ENCODE results near the gene CETP. TPM values are rescaled to one million over a fixed set of nuclear protein-coding genes. Genes with fewer than 3 reads are reported as not detected.
A peak's percentile ranks its signal among the peaks of the same experiment; 100 is the strongest.

Gene CETP
- total and polyA plus RNA-seq, 2 of the 13 experiments (the other 11 are each of a cell fraction or from before 2014, with no cell fraction given), result 0.31 to 9.8 TPM

DNA sequence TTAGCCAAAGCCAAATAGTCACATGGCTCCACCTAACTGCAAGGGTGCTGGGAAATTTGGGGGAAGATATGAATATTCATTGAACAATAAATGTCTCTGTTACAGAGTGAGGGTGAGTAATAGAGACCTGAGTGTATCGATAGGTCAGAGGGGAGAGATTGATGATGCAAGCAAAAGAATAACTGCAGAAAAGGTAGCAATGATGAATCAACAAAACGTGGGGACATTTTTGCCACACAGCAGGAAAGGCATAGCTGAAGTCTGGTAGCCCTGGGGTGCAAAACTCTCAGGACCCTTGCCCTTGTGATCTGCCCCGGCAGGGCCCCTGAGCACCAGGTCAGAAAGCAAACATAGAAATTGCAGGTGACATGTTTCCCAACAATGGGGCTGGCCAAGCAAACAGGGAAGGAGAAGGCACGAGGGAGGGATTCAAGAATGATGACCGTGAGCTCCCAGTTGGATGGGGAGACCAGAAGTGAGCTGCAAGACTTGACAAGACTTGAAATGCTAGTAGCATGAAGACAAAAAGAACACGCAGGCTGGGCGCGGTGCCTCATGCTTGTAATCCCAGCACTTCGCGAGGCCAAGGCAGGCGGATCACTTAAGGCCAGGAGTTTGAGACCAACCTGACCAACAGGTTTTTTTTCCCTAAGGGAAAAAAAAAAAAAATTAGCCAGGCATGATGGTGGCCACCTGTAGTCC lies 42.5 kb upstream of the CETP start (continued):
- TF ChIP-seq, protein P1, sequence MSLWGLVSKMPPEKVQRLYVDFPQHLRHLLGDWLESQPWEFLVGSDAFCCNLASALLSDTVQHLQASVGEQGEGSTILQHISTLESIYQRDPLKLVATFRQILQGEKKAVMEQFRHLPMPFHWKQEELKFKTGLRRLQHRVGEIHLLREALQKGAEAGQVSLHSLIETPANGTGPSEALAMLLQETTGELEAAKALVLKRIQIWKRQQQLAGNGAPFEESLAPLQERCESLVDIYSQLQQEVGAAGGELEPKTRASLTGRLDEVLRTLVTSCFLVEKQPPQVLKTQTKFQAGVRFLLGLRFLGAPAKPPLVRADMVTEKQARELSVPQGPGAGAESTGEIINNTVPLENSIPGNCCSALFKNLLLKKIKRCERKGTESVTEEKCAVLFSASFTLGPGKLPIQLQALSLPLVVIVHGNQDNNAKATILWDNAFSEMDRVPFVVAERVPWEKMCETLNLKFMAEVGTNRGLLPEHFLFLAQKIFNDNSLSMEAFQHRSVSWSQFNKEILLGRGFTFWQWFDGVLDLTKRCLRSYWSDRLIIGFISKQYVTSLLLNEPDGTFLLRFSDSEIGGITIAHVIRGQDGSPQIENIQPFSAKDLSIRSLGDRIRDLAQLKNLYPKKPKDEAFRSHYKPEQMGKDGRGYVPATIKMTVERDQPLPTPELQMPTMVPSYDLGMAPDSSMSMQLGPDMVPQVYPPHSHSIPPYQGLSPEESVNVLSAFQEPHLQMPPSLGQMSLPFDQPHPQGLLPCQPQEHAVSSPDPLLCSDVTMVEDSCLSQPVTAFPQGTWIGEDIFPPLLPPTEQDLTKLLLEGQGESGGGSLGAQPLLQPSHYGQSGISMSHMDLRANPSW (CRISPR knock-in tag; IDR thresholded peaks at IDR 0.05; ENCODE audit: borderline replicate concordance), result peak; percentile 76; the same call in 1 of the 2 replicates
- TF ChIP-seq ZNF263 (CRISPR knock-in tag; IDR thresholded peaks at IDR 0.05) (peak; percentile 52; the same call in 1 of the 2 replicates), EZH2 (conservative IDR thresholded peaks at IDR 0.05; ENCODE audit: low read depth, low read length) (no peak), DMAP1 (CRISPR knock-in tag; IDR thresholded peaks at IDR 0.05) (peak; percentile 76; the same call in 1 of the 2 replicates), ZNF678 (CRISPR knock-in tag; IDR thresholded peaks at IDR 0.05) (no peak), ZNF446 (CRISPR knock-in tag; IDR thresholded peaks at IDR 0.05) (no peak), HES4 (CRISPR knock-in tag; IDR thresholded peaks at IDR 0.05; ENCODE audit: borderline replicate concordance) (no peak), REPIN1 (CRISPR knock-in tag; IDR thresholded peaks at IDR 0.05; ENCODE audit: borderline replicate concordance, low read depth) (peak; percentile 90), HOXA9 (CRISPR knock-in tag; IDR thresholded peaks at IDR 0.05; ENCODE audit: borderline replicate concordance) (no peak), EHMT2 (IDR thresholded peaks at IDR 0.05; ENCODE audit: borderline replicate concordance, low read depth, low read length) (no peak; the same call in 1 of the 2 replicates), POLR2A (IDR thresholded peaks at IDR 0.05; ENCODE audit: insufficient read depth in 1 of 2, low read depth in 2 of 2, low read length in 2 of 2) (no peak), CENPX (CRISPR knock-in tag; IDR thresholded peaks at IDR 0.05) (no peak), NR2F2 (IDR thresholded peaks at IDR 0.05; ENCODE audit: borderline replicate concordance, low read depth) (peak; percentile 92), SIN3A (IDR thresholded peaks at IDR 0.05; ENCODE audit: borderline replicate concordance, low read depth, low read length) (peak; percentile 58; the same call in 1 of the 2 replicates)
- TF ChIP-seq, protein P2, sequence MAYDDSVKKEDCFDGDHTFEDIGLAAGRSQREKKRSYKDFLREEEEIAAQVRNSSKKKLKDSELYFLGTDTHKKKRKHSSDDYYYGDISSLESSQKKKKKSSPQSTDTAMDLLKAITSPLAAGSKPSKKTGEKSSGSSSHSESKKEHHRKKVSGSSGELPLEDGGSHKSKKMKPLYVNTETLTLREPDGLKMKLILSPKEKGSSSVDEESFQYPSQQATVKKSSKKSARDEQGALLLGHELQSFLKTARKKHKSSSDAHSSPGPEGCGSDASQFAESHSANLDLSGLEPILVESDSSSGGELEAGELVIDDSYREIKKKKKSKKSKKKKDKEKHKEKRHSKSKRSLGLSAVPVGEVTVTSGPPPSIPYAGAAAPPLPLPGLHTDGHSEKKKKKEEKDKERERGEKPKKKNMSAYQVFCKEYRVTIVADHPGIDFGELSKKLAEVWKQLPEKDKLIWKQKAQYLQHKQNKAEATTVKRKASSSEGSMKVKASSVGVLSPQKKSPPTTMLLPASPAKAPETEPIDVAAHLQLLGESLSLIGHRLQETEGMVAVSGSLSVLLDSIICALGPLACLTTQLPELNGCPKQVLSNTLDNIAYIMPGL (CRISPR knock-in tag; IDR thresholded peaks at IDR 0.05; ENCODE audit: borderline replicate concordance in 1 of 2, low read depth in 1 of 2), result peak in 1 of 2 experiments; percentile 58; a peak in 1 of 4 replicates
- TF ChIP-seq, protein P3, sequence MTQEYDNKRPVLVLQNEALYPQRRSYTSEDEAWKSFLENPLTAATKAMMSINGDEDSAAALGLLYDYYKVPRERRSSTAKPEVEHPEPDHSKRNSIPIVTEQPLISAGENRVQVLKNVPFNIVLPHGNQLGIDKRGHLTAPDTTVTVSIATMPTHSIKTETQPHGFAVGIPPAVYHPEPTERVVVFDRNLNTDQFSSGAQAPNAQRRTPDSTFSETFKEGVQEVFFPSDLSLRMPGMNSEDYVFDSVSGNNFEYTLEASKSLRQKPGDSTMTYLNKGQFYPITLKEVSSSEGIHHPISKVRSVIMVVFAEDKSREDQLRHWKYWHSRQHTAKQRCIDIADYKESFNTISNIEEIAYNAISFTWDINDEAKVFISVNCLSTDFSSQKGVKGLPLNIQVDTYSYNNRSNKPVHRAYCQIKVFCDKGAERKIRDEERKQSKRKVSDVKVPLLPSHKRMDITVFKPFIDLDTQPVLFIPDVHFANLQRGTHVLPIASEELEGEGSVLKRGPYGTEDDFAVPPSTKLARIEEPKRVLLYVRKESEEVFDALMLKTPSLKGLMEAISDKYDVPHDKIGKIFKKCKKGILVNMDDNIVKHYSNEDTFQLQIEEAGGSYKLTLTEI (CRISPR knock-in tag; conservative IDR thresholded peaks at IDR 0.05), result no peak
- TF ChIP-seq, protein P4, sequence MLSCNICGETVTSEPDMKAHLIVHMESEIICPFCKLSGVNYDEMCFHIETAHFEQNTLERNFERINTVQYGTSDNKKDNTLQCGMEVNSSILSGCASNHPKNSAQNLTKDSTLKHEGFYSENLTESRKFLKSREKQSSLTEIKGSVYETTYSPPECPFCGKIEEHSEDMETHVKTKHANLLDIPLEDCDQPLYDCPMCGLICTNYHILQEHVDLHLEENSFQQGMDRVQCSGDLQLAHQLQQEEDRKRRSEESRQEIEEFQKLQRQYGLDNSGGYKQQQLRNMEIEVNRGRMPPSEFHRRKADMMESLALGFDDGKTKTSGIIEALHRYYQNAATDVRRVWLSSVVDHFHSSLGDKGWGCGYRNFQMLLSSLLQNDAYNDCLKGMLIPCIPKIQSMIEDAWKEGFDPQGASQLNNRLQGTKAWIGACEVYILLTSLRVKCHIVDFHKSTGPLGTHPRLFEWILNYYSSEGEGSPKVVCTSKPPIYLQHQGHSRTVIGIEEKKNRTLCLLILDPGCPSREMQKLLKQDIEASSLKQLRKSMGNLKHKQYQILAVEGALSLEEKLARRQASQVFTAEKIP (CRISPR knock-in tag; IDR thresholded peaks at IDR 0.05; ENCODE audit: borderline replicate concordance), result no peak
- TF ChIP-seq, protein P5, sequence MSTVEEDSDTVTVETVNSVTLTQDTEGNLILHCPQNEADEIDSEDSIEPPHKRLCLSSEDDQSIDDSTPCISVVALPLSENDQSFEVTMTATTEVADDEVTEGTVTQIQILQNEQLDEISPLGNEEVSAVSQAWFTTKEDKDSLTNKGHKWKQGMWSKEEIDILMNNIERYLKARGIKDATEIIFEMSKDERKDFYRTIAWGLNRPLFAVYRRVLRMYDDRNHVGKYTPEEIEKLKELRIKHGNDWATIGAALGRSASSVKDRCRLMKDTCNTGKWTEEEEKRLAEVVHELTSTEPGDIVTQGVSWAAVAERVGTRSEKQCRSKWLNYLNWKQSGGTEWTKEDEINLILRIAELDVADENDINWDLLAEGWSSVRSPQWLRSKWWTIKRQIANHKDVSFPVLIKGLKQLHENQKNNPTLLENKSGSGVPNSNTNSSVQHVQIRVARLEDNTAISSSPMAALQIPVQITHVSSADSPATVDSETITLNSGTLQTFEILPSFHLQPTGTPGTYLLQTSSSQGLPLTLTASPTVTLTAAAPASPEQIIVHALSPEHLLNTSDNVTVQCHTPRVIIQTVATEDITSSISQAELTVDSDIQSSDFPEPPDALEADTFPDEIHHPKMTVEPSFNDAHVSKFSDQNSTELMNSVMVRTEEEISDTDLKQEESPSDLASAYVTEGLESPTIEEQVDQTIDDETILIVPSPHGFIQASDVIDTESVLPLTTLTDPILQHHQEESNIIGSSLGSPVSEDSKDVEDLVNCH (CRISPR knock-in tag; IDR thresholded peaks at IDR 0.05), result no peak
